Spleen (tissue), 11 donors: Measurements from ENCODE around the gene THSD4. TPM values are rescaled to one million over a fixed set of nuclear protein-coding genes. Genes with fewer than 3 reads are reported as not detected.
"Not testable (repeated sequence)": the region's sequence is repeated elsewhere in the genome, so short reads cannot be mapped to it uniquely, and the experiment has no call there.

Source experiments
- DNase-seq: peaks from one replicate; pipeline ENCODE4 v3.0.0-alpha.2; 2020
- H3K27ac ChIP-seq, 8 donors: fragments of 200-600 bp; sonication (generic) in 7 of 8; 1 replicate in 4 of 8; 2 replicates in 4 of 8; pipeline versions ENCODE4 v1.5.0 to v1.8.0; 2016 to 2021; ENCODE audit warnings: inconsistent platforms in 4 of 8, mild to moderate bottlenecking in 4 of 8, moderate library complexity in 1 of 8
- H3K27me3 ChIP-seq, 7 donors: fragments of 200-600 bp; sonication (generic) in 6 of 7; replicated peaks in 1 of 7; 1 replicate in 4 of 7; 2 replicates in 3 of 7; pipeline versions ENCODE4 v1.5.0 to v1.8.0; 2016 to 2021; ENCODE audit warnings: inconsistent platforms in 3 of 7, mild to moderate bottlenecking in 1 of 7
- H3K36me3 ChIP-seq, 6 donors: fragments of 200-600 bp; sonication (generic) in 5 of 6; 1 replicate in 4 of 6; 2 replicates in 2 of 6; pipeline versions ENCODE4 v1.5.0 to v1.8.0; 2016 to 2021; ENCODE audit warnings: inconsistent platforms in 2 of 6
- H3K4me1 ChIP-seq, 6 donors: fragments of 200-600 bp; sonication (generic) in 5 of 6; 1 replicate in 3 of 6; 2 replicates in 3 of 6; pipeline versions ENCODE4 v1.5.0 to v1.8.0; 2016 to 2021; ENCODE audit warnings: inconsistent platforms in 3 of 6
- H3K4me3 ChIP-seq, 8 donors: fragments of 200-600 bp; sonication (generic) in 7 of 8; 1 replicate in 4 of 8; 2 replicates in 4 of 8; pipeline versions ENCODE4 v1.5.0 to v1.8.0; 2016 to 2021; ENCODE audit warnings: inconsistent platforms in 4 of 8, mild to moderate bottlenecking in 4 of 8, moderate library complexity in 2 of 8
- H3K9me3 ChIP-seq, 8 donors: fragments of 200-600 bp; sonication (generic) in 7 of 8; 1 replicate in 4 of 8; 2 replicates in 4 of 8; pipeline versions ENCODE4 v1.5.0 to v1.8.0; 2016 to 2021; ENCODE audit warnings: inconsistent platforms in 4 of 8
- POLR2A ChIP-seq, 3 donors: fragments of 450-650 bp; IDR thresholded peaks; one replicate each; pipeline ENCODE4 v1.5.1; 2017; ENCODE audit warnings: antibody characterized with exemption in 3 of 3, mild to moderate bottlenecking in 1 of 3
- POLR2AphosphoS5 ChIP-seq, 3 donors: sonication (generic); formaldehyde crosslinking; IDR thresholded peaks; one replicate each; pipeline ENCODE4 v1.5.1; 2017; ENCODE audit warnings: antibody characterized with exemption in 3 of 3
- WGBS, 5 donors: extraction: QIAGEN DNeasy Blood & Tissue Kit in 3 of 5; methylation state at CpG; one replicate each; pipeline versions ENCODE4 v1.1.5 to v1.1.7; 2013 to 2018; 5-methylcytosine and 5-hydroxymethylcytosine counted together
- intact Hi-C: fragments of 100-400 bp; cut with DNase I; formaldehyde crosslinking; loops from one replicate; pipeline ENCODE4 v1.15.0; 2023; ENCODE audit warnings: low total_unique reads
- polyA plus RNA-seq, 3 donors: library from polyadenylated mRNA; stranded (reverse); fragments of 200-250 nt; gene quantifications; one replicate each; pipeline ENCODE4 v1.2.1, GENCODE V29; 2013
- total RNA-seq, 7 donors: library from RNA; depleted of rRNA in 3 of 7; stranded (reverse); fragments of >200 nt in 3 of 7; fragmentation: NEBNext Ultra II Directional in 4 of 7; extraction: Animal tissue kit (Norgen Biotek cat#: 25700) in 4 of 7; gene quantifications; one replicate each; pipeline versions ENCODE4 v1.1.0 to v1.2.1, GENCODE V29; 2016 to 2021
- TF ChIP-seq, protein P1 (sequence below), 11 experiments: fragments of 200-600 bp in 7 of 11; fragments of 450-650 bp in 4 of 11; sonication (generic) in 4 of 11; IDR thresholded peaks in 8 of 11; conservative IDR thresholded peaks in 3 of 11; 1 replicate in 7 of 11; 2 replicates in 4 of 11; pipeline versions ENCODE4 v1.4.0 to v1.8.0; 2016 to 2021; ENCODE audit warnings: antibody characterized with exemption in 11 of 11, inconsistent platforms in 4 of 11, mild to moderate bottlenecking in 1 of 11
- donor health status: healthy with polysubstance abuse.
- donor health status: DM: no; HTN: no; CAD: no; lungs with moderate emphysema.
- donor health status: DM: no; HTN: no; CAD: no.
- donor health status: Bipolar disorder and iron deficiency.
- donor health status: healthy.
- donor health status: DM: no; HTN: no; CAD: no.
- donor health status: DM: yes; HTN: yes; CAD: no.

THSD4 gene
- total and polyA plus RNA-seq, 10 donors: 0.29 to 11.3 (median 3.4) TPM

DNA sequence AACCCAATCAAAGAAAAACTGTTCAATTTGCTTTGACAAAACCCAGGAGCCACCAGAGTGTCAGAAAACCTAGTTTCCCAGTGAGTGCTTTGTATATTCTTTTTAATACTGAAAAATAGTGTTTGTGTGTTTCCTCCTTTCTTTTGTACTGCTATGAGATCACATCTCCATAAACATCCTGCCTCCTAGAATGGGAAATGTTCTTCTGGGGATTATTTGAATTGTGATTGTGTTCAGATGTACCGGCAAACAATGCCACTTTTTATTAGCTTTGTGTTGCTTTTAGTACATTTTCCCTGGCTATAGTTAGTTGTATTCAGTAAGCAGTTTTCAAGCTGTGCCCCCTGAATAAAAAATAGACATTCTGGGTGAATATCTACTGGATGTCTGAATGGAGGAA, 547.0 kb downstream of the THSD4 start:
- TF ChIP-seq, protein P1, sequence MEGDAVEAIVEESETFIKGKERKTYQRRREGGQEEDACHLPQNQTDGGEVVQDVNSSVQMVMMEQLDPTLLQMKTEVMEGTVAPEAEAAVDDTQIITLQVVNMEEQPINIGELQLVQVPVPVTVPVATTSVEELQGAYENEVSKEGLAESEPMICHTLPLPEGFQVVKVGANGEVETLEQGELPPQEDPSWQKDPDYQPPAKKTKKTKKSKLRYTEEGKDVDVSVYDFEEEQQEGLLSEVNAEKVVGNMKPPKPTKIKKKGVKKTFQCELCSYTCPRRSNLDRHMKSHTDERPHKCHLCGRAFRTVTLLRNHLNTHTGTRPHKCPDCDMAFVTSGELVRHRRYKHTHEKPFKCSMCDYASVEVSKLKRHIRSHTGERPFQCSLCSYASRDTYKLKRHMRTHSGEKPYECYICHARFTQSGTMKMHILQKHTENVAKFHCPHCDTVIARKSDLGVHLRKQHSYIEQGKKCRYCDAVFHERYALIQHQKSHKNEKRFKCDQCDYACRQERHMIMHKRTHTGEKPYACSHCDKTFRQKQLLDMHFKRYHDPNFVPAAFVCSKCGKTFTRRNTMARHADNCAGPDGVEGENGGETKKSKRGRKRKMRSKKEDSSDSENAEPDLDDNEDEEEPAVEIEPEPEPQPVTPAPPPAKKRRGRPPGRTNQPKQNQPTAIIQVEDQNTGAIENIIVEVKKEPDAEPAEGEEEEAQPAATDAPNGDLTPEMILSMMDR (IDR thresholded peaks at IDR 0.05 in 8 of 11, conservative IDR thresholded peaks at IDR 0.05 in 3 of 11): no peak
- no peak for TF ChIP-seq POLR2AphosphoS5 (IDR thresholded peaks at IDR 0.05)
- no peak for TF ChIP-seq POLR2A (IDR thresholded peaks at IDR 0.05)
- no peak overlapping the region for H3K4me3 ChIP-seq
- no peak for DNase-seq
- H3K4me1 ChIP-seq: no peaks in the 10 kb centered on the region
- WGBS, 5 donors: 18 to 42% (median 35%) methylated on average over 1 of the region's 1 CpG
- intact Hi-C loops: no loop called here
- peaks cover 0 to 8% (median 0%) of the 10 kb centered on the region in 8 donors for H3K9me3 ChIP-seq
- H3K36me3 ChIP-seq: no peaks in the 10 kb centered on the region
- H3K27me3 ChIP-seq: no peaks in the 10 kb centered on the region
- H3K27ac ChIP-seq: no peak overlapping the region

DNA sequence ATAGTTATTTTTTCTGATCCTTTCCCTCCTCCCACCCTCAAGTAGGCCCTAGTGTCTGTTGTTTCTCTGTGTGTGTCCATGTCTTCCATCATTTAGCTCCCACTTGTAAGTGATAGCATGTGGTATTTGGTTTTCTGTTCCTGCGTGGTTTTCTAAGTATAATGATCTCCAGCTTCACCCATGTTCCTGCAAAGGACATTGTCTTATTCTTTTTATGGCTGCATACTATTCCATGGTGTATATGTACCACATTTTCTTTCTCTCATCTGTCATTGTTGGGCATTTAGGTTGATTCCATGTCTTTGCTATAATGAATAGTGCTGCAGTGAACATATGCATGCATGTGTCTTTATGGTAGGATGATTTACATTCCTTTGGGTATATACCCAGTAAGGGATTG, 549.4 kb downstream of the THSD4 start:
- 81 to 89% (median 86%) methylated on average over 1 of the region's 1 CpG for WGBS, 5 donors
- no peaks in the 10 kb centered on the region for H3K36me3 ChIP-seq
- no peak overlapping the region for H3K27ac ChIP-seq
- H3K4me3 ChIP-seq: no peak overlapping the region
- DNase-seq: no peak
- peaks cover 0 to 8% (median 0%) of the 10 kb centered on the region in 8 donors for H3K9me3 ChIP-seq
- TF ChIP-seq, protein P1 (IDR thresholded peaks at IDR 0.05 in 8 of 11, conservative IDR thresholded peaks at IDR 0.05 in 3 of 11): no peak
- TF ChIP-seq POLR2A (IDR thresholded peaks at IDR 0.05): no peak
- TF ChIP-seq POLR2AphosphoS5 (IDR thresholded peaks at IDR 0.05): no peak
- H3K27me3 ChIP-seq: no peaks in the 10 kb centered on the region
- intact Hi-C loops: no loop called here
- H3K4me1 ChIP-seq: no peaks in the 10 kb centered on the region

DNA sequence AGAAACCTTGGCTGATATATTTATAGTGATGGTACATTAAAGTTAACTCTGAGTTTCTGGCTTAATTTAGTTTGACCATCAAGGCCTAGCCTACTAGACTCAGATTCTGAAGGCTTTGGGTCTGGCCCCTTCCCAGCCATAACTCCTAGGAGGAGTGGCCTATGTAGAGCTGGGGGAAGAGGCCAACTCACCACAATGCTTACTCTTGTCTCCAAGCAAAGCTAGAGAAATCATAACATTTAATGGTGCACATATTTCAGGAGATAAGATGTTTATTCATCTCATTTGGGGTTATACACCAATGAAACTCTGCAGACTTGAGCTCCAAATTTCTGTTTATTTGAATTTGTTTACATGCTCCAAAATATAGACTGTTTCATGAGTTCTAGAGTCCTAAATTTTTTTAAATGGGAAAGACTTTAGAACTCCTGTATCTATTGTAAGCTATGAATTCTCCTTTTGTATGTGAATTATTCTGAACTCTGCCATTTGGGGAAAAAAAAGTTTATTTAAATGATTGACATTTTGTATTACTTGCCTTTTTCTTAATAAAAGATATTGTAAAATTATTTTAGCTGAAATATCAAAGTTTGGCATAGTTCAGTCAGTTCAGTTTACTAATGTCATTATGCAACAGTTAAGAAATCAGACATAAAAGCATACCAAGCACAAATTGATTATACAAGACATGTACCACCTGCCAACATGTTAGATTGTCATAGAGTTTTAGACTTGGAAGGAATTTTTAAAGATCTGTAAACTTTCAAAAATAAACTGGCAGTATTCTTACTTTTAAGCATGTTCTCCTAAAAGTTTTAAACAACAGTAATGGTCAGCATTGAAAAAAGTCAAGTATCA, 551.7 kb downstream of the THSD4 start:
- H3K27ac ChIP-seq: no peak overlapping the region
- H3K4me3 ChIP-seq: no peak overlapping the region

DNA sequence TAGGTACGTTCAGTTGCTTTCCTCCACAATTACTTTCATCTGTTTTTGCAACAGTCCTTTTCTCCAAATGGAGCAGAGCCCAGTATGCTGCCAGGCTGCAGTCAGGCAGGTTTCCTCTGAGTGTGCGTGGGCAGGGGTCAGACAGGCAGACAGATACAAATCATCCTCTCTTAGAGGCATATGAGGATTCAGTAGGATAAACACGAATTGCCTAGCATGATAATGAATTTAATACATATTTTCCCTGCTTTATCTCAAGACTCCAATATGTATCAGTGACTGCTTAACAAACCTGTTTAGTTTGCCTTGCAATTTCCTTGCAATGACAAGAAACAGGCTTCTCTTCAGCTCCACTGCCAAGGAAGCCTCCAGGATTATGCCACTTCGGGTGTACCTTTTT, 554.4 kb downstream of the THSD4 start:
- no peak overlapping the region for H3K4me3 ChIP-seq
- H3K27ac ChIP-seq: no peak overlapping the region
- no peaks in the 10 kb centered on the region for H3K27me3 ChIP-seq
- H3K4me1 ChIP-seq: no peaks in the 10 kb centered on the region
- 56 to 81% (median 73%) methylated on average over 4 of the region's 4 CpGs for WGBS, 5 donors
- H3K36me3 ChIP-seq: no peaks in the 10 kb centered on the region
- H3K9me3 ChIP-seq: peaks cover 0 to 11% (median 0%) of the 10 kb centered on the region in 8 donors
- TF ChIP-seq, protein P1 (IDR thresholded peaks at IDR 0.05 in 8 of 11, conservative IDR thresholded peaks at IDR 0.05 in 3 of 11): no peak
- no peak for TF ChIP-seq POLR2AphosphoS5 (IDR thresholded peaks at IDR 0.05)
- no peak for TF ChIP-seq POLR2A (IDR thresholded peaks at IDR 0.05)
- intact Hi-C loops: no loop called here
- no peak for DNase-seq

More for the DNA sequence above, 551.7 kb downstream of the THSD4 start:
- Histone ChIP-seq H3K27me3 (no peaks in the 10 kb centered on the region), H3K36me3 (no peaks in the 10 kb centered on the region), H3K4me1 (no peaks in the 10 kb centered on the region), H3K9me3 (peaks cover 0 to 11% (median 0%) of the 10 kb centered on the region in 8 donors)
- TF ChIP-seq POLR2A (IDR thresholded peaks at IDR 0.05) (no peak), POLR2AphosphoS5 (IDR thresholded peaks at IDR 0.05) (no peak)
- TF ChIP-seq, protein P1 (IDR thresholded peaks at IDR 0.05 in 8 of 11, conservative IDR thresholded peaks at IDR 0.05 in 3 of 11): no peak
- intact Hi-C loops: no loop called here
- DNase-seq: no peak

DNA sequence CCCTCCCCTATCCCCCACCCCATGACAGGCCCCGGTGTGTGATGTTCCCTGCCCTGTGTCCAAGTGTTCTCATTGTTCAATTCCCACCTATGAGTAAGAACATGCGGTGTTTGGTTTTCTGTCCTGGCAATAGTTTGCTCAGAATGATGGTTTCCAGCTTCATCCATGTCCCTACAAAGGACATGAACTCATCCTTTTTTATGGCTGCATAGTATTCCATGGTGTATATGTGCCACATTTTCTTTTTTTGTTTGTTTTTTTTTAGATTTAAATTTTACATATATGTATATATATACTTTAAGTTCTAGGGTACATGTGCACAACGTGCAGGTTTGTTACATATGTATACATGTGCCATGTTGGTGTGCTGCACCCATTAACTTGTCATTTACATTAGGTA, 555.0 kb downstream of the THSD4 start:
- H3K36me3 ChIP-seq, intact Hi-C loops, H3K27ac ChIP-seq, H3K4me1 ChIP-seq, H3K27me3 ChIP-seq, DNase-seq, H3K4me3 ChIP-seq: not testable (repeated sequence)
- H3K9me3 ChIP-seq: peaks cover 0 to 11% (median 0%) of the 10 kb centered on the region in 8 donors
- WGBS, 5 donors: 91 to 95% (median 94%) methylated on average over 3 of the region's 3 CpGs
